Measurements from ENCODE around the gene RAD9A. TPM values are rescaled to one million over a fixed set of nuclear protein-coding genes. Genes with fewer than 3 reads are reported as not detected.

Gene RAD9A
- polyA plus RNA-seq, 3 donors, result 3.7 to 31.7 (median 3.8) TPM

DNA sequence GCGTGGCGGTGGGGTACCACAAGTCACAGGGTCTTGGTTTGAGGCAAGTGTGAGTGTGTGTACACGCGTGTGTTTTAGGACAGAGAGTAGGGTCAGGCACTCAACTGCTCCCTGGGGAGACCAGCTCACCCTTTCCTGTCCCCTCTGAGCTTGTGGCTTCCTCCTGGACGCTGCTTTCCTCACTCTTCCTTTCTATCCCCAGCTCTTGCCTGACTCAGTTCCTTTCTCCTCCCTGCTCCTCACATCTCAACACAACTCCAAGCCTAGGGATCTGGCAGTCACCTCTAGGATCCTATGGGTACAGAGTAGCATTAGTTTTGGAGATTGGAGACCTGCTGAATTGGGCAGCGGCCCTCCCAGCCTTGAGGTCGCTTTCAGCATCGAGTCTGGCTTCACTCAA is 22.5 kb upstream of the RAD9A start:
- H3K27me3 ChIP-seq (ENCODE audit: control insufficient read depth in 2 of 2, insufficient read depth in 2 of 2, low read length in 2 of 2), result no peaks in the 10 kb centered on the region
- no peak overlapping the region for H3K4me3 ChIP-seq (replicated peaks in 1 of 3; ENCODE audit: low read depth in 2 of 3, low read length in 3 of 3)
- peaks cover 10% of the 10 kb centered on the region for H4K20me1 ChIP-seq (ENCODE audit: insufficient read depth, low read length)
- Mint-ChIP-seq H3K4me1 (peaks cover 72% of the 10 kb centered on the region), H3K9me3 (peaks cover 0 to 5% (median 0%) of the 10 kb centered on the region in 7 donors), H3K4me3 (peak overlapping the region in 1 of 2 donors; percentile 4), H3K27me3 (ENCODE audit: low read depth in 3 of 3) (peaks cover 4 to 33% (median 22%) of the 10 kb centered on the region in 3 donors), H3K36me3 (peaks cover 39 to 44% of the 10 kb centered on the region in 2 donors), H3K27ac (peak overlapping the region in 1 of 7 donors; percentile 79)
- no peak for DNase-seq
- intact Hi-C loops (cut with micrococcal nuclease), result no loop called here
- H3K36me3 ChIP-seq (replicated peaks in 1 of 2; ENCODE audit: control insufficient read depth in 1 of 2, insufficient read depth in 2 of 2, low read length in 2 of 2), result peaks cover 3 to 16% of the 10 kb centered on the region in 2 donors
- H3K9me3 ChIP-seq (replicated peaks in 1 of 2; ENCODE audit: control insufficient read depth in 1 of 2, insufficient read depth in 1 of 2, low read length in 2 of 2), result no peaks in the 10 kb centered on the region
- TF ChIP-seq, protein P1, sequence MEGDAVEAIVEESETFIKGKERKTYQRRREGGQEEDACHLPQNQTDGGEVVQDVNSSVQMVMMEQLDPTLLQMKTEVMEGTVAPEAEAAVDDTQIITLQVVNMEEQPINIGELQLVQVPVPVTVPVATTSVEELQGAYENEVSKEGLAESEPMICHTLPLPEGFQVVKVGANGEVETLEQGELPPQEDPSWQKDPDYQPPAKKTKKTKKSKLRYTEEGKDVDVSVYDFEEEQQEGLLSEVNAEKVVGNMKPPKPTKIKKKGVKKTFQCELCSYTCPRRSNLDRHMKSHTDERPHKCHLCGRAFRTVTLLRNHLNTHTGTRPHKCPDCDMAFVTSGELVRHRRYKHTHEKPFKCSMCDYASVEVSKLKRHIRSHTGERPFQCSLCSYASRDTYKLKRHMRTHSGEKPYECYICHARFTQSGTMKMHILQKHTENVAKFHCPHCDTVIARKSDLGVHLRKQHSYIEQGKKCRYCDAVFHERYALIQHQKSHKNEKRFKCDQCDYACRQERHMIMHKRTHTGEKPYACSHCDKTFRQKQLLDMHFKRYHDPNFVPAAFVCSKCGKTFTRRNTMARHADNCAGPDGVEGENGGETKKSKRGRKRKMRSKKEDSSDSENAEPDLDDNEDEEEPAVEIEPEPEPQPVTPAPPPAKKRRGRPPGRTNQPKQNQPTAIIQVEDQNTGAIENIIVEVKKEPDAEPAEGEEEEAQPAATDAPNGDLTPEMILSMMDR (IDR thresholded peaks at IDR 0.05), result no peak
- no peak overlapping the region for H2AFZ ChIP-seq (ENCODE audit: insufficient read depth, low read depth, low read length, poor library complexity, severe bottlenecking)
- H3K27ac ChIP-seq (ENCODE audit: low read depth in 1 of 2, low read length in 2 of 2), result no peak overlapping the region
- 82% methylated on average over 8 of the region's 8 CpGs for WGBS (ENCODE audit: insufficient coverage)
- no peak overlapping the region for H3K4me2 ChIP-seq (replicated peaks; ENCODE audit: extremely low read depth, low read length, poor library complexity, severe bottlenecking)
- H3K9ac ChIP-seq (ENCODE audit: insufficient read depth, low read length, poor library complexity, severe bottlenecking), result no peak overlapping the region
- H3K79me2 ChIP-seq (ENCODE audit: insufficient read depth, low read length), result peaks cover 36% of the 10 kb centered on the region
- peaks cover 46 to 67% of the 10 kb centered on the region in 2 donors for H3K4me1 ChIP-seq (ENCODE audit: control insufficient read depth in 1 of 2, insufficient read depth in 2 of 2, low read length in 2 of 2)

DNA sequence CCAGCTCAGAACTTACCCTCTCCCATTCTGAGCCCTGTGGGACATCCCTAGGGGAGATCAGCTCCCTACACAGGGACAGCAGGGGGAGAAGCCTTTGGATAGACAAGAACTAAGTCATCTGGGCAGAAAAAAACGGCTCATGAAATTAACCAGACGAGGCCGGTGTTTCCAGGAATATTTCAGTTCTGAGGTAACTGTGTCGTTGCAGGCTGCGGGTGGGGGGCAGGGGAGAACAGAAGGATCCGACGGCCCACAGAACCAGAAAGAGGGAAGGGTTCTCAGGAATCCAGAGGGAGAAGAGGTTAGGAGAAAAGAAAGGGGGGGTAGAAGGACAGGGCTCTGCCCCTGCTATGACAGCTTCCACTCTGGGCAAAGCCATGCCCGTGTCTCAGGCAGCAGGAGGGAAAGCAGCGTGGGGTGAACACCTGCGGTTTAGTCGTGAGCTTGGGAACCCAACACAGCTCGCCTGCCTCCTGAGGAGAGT is 21.9 kb upstream of the RAD9A start:
- peaks cover 34 to 38% of the 10 kb centered on the region in 2 donors for H3K36me3 Mint-ChIP-seq
- Histone ChIP-seq H3K79me2 (ENCODE audit: insufficient read depth, low read length) (peaks cover 36% of the 10 kb centered on the region), H3K9ac (ENCODE audit: insufficient read depth, low read length, poor library complexity, severe bottlenecking) (no peak overlapping the region), H3K27me3 (ENCODE audit: control insufficient read depth in 2 of 2, insufficient read depth in 2 of 2, low read length in 2 of 2) (no peaks in the 10 kb centered on the region), H4K20me1 (ENCODE audit: insufficient read depth, low read length) (peaks cover 10% of the 10 kb centered on the region), H3K27ac (ENCODE audit: low read depth in 1 of 2, low read length in 2 of 2) (no peak overlapping the region), H2AFZ (ENCODE audit: insufficient read depth, low read depth, low read length, poor library complexity, severe bottlenecking) (no peak overlapping the region), H3K36me3 (replicated peaks in 1 of 2; ENCODE audit: control insufficient read depth in 1 of 2, insufficient read depth in 2 of 2, low read length in 2 of 2) (peaks cover 3 to 10% of the 10 kb centered on the region in 2 donors), H3K4me1 (ENCODE audit: control insufficient read depth in 1 of 2, insufficient read depth in 2 of 2, low read length in 2 of 2) (peaks cover 52 to 69% of the 10 kb centered on the region in 2 donors), H3K4me2 (replicated peaks; ENCODE audit: extremely low read depth, low read length, poor library complexity, severe bottlenecking) (no peak overlapping the region), H3K9me3 (replicated peaks in 1 of 2; ENCODE audit: control insufficient read depth in 1 of 2, insufficient read depth in 1 of 2, low read length in 2 of 2) (no peaks in the 10 kb centered on the region), H3K4me3 (replicated peaks in 1 of 3; ENCODE audit: low read depth in 2 of 3, low read length in 3 of 3) (no peak overlapping the region)
- peaks cover 0 to 5% (median 0%) of the 10 kb centered on the region in 7 donors for H3K9me3 Mint-ChIP-seq
- no peak for DNase-seq
- H3K4me3 Mint-ChIP-seq, result peak overlapping the region in 1 of 2 donors; percentile 26
- peaks cover 4 to 33% (median 22%) of the 10 kb centered on the region in 3 donors for H3K27me3 Mint-ChIP-seq (ENCODE audit: low read depth in 3 of 3)
- TF ChIP-seq, protein P1 (IDR thresholded peaks at IDR 0.05), result no peak
- WGBS (ENCODE audit: insufficient coverage), result 56% methylated on average over 8 of the region's 12 CpGs
- peaks cover 74% of the 10 kb centered on the region for H3K4me1 Mint-ChIP-seq
- H3K27ac Mint-ChIP-seq, result peak overlapping the region in 3 of 7 donors; percentile 28 to 50 (median 32)
- intact Hi-C loops (cut with micrococcal nuclease), result loop anchor here (2.0 to 5.0 kb wide), 2 partner anchors 13 to 98 kb away; no protein-coding TSS in a partner anchor

Data from CD14-positive monocyte (primary cell).